NCI-H1436 (cell line): ENCODE results near the gene ADM5.

Source experiments
- DNase-seq: peaks from one replicate; lab custom pipeline; 2025; lab: John Stamatoyannopoulos, UW

ADM5 gene

DNA sequence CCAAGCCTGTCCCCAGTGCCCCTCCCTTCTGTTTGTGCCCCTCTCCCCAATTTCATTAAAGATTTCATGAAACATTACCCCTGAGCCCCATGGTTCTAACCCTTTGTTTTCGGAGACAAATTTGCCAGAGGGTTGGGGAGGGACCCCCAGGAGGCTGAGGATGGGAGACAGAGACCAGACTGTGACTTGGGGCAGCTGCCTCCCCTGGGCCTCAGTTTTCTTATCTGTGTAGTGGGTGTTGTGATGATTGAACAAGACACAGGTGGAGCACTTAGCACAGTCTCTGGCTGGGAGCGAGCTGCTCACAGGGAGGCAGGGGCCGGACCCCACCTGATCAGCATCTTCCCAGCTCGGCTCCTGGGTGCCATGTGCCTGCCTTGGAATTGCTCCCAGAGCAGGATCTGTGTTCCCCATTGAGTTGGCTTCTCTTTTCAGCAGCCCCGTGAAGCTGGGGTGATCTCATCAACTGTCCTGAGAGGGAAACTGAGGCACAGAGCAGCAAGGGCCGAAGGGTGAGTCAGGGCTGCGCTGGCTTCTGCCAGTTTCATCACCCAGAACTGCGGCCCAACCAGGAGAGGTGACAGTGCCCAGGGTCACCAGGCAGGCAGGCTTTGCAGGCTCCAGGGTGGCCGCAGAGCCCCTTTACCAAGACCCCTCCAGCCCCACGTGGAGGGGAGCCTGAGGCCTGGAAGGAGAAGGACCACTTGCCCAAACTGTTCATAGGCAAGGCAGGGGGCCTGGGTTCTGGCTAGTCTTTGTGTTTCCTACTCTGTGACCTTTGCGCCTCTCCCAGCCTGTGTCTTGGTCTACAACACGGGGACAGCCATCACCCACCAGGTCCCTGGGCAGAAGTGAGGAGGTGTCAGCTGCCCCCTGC, 30.6 kb upstream of the ADM5 start:
- DNase-seq = no peak

GRCh38 chr19:49660338-49660961, 28.9 kb upstream of the ADM5 start:
- no peak for DNase-seq

DNA sequence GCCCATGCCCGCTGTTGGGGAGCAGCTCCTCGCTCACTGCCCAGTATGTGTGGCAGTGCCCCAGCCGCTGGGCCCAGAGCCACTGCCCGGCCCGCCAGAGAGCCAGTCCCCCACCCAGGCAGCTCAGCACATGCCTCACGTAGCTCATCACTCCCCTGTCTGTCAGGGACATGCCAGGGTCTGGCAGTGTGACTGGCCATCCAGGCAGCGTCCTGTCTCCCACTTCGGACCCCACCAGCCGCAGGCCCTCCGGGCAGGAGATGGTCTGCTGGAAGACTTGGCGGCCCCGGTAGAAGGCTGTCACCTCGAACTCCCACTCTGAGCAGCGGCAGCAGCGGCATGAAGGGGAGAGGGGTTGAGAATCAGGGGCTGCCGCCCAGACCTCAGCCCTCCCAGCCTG, 27.4 kb upstream of the ADM5 start:
- no peak for DNase-seq

GRCh38 chr19:49663224-49663623, 26.2 kb upstream of the ADM5 start:
- no peak for DNase-seq

GRCh38 chr19:49664171-49665035, 25.0 kb upstream of the ADM5 start:
- DNase-seq = peak; percentile 86

GRCh38 chr19:49665036-49665350, 24.4 kb upstream of the ADM5 start:
- DNase-seq = no peak

DNA sequence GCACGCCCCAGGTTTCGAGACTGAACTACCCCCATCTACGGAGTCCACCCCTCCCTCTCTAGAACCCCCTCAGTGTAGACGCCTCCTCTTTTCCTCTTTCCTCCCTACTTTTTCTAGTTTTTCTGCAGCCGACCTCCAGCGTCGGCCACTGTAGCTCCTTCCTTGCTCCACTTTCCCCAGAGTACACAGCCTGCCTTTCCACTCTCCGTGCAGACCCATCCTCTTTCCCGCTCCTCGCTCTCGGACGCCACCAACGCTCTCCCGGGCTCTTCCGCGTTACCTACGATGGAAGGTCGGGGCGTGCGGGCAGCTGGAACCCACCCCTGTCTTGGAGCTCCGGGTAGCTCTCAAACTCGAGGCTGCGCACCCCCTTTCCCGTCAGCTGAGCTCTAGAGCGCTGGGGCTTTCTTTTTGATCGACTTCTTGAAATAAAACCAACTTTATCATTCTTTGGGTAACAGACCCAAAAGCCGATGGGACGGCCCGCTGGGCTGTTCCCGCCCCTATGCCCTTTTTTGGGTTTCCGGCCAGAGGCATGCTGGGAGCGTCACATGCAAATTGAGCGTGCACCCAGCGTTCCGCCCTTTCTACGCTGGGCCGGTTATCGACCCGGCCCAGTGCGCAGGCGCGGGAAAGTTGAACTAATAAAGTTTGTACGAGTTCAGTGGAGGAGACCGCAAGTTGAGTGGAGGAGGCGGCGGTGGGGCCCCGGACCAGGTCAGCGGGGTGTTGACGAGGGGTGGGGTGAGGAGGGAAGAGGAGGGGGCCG, 23.9 kb upstream of the ADM5 start, which contains the start of the genes BCL2L12 and IRF3:
Gene BCL2L12 (plus strand): TSS at position 583 of the 769 bp plus-strand sequence. CDS start 760 bp downstream, outside the sequence.
Gene IRF3 (minus strand): TSS at position 507 of the 769 bp plus-strand sequence. CDS start 1,019 bp downstream, outside the sequence.
- DNase-seq = peak; percentile 95

- DNase-seq = no peak
These were observed 23.3 kb upstream of the ADM5 start for GRCh38 chr19:49666120-49666444.

DNA sequence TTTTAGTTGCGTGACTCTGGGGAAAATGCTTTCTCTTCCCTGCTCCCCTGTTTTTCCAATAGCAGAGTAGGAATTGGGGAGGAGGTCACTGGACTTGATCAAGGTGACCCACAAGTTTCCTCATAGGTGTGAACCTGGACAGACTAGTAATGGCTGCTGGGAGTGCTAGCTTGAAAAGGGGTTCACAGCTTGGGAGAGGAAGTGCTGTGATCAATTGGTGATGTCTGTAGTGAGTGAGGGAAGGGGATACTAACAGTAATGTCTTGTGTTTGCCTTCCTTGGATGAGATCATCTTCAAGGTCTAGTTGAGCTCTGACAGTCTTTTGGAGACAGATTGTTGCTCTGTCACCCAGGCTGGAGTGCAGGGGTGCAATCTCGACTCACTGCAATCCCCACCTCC, 21.9 kb upstream of the ADM5 start:
- no peak for DNase-seq

DNA sequence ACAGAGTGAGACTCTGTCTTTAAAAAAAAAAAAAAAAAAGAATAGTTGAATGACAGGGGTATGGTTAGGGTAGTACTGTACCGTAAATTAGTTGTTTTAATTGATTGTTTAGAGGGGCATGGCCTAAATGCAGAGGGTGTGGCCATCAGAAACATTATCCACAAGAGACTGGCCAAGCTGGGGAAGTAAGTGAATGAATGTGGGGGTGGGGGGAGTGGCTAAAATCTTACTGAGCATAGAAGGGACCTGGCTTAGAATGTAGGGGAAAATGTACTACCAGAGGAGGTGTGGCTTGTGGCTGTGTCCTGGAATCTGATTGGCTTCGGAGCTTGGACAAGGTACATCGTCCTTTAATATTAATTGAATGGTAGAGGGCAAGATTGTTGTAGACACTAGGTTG, 19.9 kb upstream of the ADM5 start:
- no peak for DNase-seq

- DNase-seq = peak; percentile 84
These were observed 17.1 kb upstream of the ADM5 start for GRCh38 chr19:49672131-49672919.

GRCh38 chr19:49676136-49676783, 13.1 kb upstream of the ADM5 start:
- peak; percentile 95 for DNase-seq

- DNase-seq = peak; percentile 100
These were observed 12.6 kb upstream of the ADM5 start for GRCh38 chr19:49676784-49677230.

DNA sequence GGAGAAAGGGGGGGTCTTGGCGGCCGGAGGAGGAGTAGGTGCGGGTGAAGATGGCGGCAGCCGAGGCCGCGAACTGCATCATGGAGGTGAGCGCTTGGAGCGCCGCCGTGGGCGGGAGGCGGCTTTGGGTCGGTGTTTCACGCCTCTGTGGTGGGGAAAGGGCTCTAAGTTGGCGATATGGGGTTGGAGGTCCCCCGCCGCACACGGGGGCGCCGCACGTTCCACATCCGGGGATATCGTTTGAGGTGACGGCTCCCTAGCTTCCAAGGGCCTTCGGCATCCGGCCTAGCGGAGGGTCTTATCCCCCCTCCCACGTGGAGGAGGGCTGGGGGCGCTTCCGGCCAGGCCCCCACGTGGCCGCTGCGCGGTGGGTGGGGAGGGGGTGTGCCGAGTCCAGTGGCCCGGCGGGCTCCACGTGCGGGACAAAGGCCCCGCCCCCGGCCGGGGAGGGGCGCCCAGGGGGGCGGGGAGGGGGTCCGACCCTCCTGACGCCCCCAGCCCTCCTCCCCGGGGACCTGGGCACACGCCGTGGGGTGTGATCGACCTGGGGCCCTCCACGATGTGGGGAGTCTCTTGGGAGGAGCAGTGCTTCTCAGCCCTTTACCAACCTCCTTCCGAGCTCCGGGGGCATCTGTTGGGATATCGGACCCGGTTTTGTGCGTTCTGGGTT, 12.0 kb upstream of the ADM5 start, which contains the start of gene PRMT1:
Gene PRMT1 (plus strand): TSS at position 41 of the 670 bp plus-strand sequence. CDS start 10 bp downstream, at position 51.
- peak; percentile 60 for DNase-seq

GRCh38 chr19:49677901-49678674, 11.3 kb upstream of the ADM5 start:
- peak; percentile 68 for DNase-seq

- no peak for DNase-seq
These were observed 10.2 kb upstream of the ADM5 start for GRCh38 chr19:49678985-49679770.

DNA sequence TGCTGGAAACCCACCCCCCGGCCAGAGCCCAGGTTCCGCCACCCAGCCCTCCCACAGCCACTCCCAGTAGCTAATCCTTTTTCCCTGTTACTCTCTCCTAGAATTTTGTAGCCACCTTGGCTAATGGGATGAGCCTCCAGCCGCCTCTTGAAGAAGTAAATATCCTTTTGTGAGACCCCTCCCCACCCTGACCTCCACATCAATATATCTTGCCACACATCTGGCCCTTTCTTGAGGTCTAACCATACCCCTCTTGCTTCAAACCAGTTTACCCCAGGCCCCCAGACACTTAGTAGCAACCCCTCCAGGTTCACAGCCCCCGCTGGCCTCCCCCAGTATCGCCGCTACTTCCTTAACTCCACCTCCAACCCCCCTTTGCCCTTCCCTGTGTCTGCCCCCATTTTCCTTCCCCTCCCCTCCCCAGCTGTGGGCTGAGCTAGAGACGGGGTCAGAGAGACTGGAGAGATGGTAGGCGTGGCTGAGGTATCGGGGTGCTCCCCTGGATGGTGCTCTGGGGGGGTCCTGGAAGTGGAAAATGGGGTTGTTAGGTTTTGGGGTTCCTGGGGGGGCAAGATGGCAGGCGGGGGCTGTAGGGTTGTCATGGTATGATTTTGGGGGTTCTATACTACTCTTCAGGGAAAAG, 9.5 kb upstream of the ADM5 start:
- DNase-seq = no peak
